Islet precursor cell (in vitro differentiated cells): Measurements from ENCODE around the gene MED25.
"Not testable (repeated sequence)": the region's sequence is repeated elsewhere in the genome, so short reads cannot be mapped to it uniquely, and the experiment has no call there.

Experiments used
- DNase-seq: peaks from one replicate; pipeline ENCODE4 v3.0.0-alpha.2; 2018

MED25 gene

DNA sequence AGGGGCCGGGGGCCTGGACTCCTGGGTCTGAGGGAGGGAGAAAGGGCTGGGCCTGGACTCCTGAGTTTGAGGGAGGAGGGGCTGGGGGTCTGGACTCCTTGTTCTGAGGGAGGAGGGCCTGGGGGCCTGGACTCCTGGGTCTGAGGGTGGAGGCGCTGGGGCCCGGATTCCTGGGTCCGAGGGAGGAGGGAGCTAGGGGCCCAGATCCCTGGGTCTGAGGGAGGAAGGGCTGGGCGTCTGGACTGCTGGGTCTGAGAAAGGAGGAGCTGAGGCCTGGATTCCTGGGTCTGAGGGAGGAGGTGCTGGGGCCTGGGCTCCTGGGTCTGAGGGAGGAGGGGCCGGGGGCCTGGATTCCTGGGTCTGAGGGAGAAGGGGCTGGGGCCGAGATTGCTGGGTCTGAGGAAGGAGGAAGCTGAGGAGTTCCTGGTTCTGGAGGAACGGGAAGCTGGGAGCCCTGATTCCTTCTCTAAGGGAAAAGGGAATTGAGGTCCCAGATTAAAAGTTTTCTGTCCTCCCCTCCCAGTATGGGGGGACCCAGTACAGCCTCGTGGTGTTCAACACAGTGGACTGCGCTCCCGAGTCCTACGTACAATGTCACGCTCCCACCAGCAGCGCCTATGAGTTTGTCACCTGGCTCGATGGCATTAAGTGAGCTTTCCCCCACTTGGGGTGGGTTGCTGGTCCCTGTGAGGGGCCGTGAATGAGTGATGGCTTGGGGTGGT lies 721 bp downstream of the MED25 start:
- no peak for DNase-seq

DNA sequence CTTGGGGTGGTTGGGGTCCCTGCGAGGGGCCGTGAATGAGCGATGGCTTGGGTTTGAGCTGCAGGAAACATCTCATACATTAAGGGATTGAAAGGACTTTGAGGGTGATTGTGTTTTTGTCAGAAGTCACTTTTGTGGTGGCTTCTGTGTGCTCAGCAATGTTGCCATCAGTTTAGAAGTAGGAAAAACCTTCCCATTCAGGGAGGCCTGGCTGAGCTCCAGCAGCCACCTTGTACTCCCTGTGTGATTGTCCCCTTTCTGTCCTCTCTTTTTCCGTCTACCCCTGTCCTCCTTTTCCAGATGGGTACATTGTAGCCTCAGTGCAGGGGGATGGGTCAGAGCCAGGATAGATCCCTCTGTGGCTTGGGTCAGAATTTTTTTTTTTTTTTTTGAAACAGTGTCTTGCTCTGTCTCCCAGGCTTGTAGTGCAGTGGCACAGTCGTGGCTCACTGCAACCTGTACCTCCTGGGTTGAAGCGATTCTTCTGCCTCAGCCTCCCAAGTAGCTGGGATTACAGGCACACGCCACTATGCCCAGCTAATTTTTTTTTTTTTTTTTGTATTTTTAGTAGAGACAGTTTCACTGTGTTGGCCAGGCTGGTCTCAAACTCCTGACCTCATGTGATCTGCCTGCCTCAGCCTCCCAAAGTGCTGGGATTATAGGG lies 1.5 kb downstream of the MED25 start:
- DNase-seq = not testable (repeated sequence)

DNA sequence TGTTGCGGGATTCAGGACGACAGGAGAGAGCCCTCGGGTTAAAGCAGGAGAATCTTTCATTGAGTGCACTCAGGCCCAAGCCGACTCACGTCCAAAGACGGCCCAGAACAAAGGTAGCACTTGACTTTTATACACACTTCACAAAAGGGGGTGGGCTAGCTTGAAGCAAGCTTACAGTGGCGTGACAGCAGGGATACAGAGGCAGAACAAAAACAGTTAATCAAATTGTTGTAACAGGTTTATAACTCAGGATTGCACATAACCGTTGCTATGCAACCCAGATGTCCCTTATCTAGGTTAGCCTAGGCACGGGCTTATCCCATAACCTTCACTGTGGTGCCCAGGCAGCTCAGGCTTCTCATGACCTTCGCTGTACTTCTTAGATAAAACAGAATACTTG lies 2.0 kb downstream of the MED25 start:
- no peak for DNase-seq

- no peak for DNase-seq
Measured at GRCh38 chr19:49823472-49823871, 5.4 kb downstream of the MED25 start.

DNA sequence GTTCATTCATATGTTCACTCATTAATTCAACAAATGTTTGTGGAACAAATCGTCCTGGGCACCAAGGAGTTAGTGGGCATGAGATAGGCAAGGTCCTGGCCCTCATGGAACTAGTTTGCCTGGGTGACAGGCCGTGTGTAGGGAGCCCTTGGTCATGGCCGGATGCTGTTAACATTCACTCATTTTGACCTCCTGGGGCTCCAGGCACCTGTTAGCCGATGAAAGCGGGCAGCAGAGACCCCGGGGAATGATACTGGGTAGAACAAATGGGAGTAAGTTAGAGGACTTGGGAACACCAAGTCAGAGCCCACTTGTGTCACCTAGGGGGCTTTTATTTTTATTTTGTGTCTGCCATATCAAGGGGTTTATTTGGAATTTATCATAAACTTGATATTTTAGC lies 6.6 kb downstream of the MED25 start:
- DNase-seq = no peak

DNA sequence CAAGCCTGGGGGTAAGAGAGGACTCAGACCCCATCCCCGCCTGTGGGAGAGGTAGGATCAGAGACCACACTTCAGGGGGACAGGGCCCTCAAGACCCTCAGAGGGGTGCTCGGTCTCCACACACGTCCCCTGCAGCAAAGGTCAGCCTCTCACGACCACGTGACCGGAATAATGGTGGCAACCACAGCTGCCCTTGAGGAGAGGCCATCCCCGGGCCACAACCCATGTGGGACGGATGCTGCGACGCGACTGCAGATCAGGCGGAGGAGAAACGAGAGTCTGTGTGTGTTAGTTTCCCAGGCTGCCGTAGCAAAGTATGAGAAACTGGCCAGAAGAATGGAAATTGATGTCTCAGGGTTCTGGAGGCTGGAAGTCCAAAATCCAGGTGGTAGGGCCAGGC lies 8.9 kb downstream of the MED25 start:
- no peak for DNase-seq

DNA sequence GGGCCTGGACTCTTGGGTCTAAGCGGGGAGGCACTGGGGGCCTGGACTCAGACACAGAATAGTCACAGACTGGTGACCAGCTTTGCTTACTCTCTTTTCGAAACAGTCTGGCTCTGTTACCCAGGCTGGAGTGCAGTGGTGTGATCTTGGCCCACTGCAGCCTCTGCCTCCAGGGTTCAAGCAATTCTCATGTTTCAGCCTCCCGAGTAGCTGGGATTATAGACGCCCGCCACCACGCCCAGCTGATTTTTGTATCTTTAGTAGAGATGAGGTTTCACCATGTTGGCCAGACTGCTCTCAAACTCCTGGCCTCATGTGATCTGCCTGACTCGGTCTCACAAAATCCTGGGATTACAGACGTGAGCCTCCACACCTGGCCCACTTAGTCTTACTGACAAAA lies 11.1 kb downstream of the MED25 start:
- DNase-seq = no peak

- DNase-seq = no peak
Measured at GRCh38 chr19:49829721-49830120, 11.6 kb downstream of the MED25 start.

- no peak for DNase-seq
Measured at GRCh38 chr19:49830766-49831165, 12.7 kb downstream of the MED25 start.

- no peak for DNase-seq
Measured at GRCh38 chr19:49831592-49831991, 13.5 kb downstream of the MED25 start.

DNA sequence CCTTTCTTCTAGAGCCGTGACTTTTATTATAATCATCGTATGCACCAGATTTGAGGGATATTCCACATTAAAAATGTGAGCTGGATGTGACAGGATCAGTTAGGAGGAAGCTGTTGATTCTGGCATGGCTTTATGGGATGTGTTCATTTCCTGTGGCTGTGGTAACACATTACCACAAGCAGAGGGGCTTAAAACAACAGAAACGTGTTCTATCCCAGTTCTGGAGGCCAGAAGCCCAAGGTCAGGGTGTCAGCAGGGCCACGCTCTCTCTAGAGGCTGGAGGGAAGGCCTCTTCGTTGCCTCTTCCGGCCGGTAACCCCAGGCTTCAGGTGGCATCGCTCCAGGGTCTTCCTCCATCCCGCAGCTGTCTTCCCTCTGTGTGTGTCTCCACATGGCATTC lies 14.5 kb downstream of the MED25 start:
- no peak for DNase-seq

- no peak for DNase-seq
Measured at GRCh38 chr19:49833599-49833998, 15.5 kb downstream of the MED25 start.

DNA sequence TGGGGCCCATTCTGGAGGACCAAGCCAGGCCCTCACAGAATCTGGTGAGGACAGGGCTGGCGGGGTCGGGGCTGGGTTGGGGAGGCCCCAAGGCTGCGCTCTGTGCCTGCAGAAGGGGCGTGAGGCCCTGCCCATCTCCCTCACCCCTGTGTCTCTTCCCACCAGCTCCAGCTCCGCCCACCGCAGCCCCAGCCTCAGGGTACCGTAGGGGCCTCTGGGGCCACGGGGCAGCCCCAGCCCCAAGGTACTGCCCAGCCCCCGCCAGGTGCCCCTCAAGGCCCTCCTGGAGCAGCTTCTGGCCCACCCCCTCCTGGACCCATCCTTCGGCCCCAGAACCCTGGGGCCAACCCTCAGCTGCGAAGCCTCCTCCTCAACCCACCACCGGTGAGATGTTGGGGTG lies 17.5 kb downstream of the MED25 start:
- no peak for DNase-seq

DNA sequence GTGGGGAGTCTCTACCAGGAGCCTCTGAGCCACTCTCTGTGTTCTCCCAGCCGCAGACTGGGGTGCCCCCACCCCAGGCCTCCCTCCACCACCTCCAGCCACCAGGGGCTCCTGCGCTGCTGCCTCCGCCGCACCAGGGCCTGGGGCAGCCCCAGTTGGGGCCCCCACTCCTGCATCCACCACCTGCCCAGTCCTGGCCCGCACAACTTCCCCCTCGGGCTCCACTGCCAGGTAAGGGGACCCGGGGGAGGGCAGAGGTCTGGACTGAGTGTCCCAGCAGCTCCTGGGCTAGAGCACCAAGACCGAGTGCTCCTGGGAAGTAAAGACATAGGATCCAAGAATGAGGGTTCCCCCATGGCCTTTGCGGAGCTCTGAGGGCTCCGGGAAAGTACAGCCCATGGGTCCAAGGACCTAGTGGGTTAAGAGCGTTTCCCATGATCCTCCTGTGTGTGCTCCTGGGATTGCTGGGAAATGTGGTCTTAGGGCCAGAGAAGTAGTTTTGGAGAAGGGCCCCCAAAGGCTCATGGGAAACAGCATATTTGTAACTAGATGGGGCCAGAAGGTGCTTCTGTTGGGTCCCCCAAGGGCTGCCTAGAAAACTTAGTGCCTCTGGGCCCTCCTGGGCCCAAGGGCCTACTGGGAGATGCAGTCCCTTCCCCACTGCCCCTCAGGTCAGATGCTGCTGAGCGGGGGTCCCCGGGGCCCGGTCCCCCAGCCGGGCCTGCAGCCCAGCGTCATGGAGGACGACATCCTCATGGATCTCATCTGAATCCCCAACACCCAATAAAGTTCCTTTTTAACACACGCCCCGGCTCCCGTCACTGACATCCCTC lies 18.3 kb downstream of the MED25 start:
- no peak for DNase-seq

GRCh38 chr19:49837009-49837310 lies 18.9 kb downstream of the MED25 start:
- no peak for DNase-seq

DNA sequence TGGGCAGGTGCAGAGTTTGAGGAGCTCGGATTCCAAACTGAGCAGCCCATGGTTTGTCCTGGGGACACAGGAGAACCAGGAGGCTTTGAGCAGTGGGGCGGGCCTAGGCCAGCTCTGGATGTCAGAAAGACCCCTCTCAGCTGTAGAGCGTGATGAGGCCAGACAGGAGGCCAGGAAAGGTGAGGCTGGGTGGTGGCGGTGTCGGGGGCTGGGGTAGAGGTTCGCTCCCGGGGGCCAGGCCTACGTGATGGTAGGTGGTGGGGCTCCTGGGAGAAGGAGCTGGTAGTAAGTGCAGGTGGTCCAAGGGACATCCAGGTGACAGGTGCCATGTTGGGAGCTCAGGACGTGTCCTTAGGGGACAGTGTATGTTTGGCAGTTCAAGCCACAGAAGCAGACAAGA lies 19.3 kb downstream of the MED25 start:
- DNase-seq = no peak

DNA sequence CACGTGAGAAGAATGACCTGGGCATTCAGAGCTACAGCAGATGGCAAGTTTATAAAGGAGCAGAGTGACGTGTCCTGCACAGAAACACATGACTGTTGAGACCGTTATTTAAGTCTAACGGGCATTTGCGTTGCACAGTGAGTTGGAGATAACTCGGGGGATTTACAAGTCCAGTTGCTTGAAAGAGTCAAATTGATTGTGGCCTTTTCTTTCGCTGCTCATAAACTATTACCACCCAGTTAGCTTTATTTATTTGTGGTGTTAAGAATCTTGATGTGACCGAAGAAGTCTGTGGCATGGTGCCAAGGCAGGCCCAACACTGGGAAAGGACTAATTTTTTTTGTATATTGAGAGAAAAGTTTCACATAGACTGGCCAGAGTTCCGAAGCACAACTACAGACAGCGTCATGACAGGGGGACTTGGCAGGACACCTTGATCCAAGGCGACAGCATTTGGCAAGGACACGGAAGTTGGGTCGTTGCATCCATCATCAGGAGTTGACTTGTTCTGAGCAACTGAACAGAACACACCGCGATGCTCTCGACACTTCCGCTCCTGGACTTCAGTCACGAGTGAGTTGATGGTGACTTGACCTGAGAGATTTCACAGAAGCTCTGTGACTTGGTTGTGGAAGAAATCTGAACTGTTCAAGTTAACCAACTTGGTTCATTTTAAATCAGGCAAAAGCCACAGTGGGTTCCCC lies 20.9 kb downstream of the MED25 start:
- no peak for DNase-seq

- DNase-seq = no peak
Measured at GRCh38 chr19:49839713-49840112, 21.6 kb downstream of the MED25 start.

DNA sequence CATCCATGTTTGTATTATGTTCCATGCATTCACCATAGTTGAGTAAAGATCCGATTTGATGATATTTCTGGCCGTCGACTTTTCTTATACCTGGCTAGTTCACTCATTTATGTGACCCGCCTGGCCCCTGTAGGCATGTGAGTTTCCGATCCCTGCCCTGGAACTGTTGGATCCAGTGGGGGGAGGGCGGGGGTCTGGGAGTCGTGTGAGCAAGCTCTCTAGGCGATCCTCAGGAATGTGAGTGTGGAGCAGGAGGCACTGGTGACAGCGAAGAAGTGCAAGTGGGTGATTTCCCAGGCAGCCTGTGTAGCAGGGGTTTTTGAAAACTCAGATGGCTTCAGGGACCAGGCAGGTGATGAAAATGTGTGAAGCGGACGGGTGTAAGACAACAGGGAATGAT lies 22.2 kb downstream of the MED25 start:
- no peak for DNase-seq

DNA sequence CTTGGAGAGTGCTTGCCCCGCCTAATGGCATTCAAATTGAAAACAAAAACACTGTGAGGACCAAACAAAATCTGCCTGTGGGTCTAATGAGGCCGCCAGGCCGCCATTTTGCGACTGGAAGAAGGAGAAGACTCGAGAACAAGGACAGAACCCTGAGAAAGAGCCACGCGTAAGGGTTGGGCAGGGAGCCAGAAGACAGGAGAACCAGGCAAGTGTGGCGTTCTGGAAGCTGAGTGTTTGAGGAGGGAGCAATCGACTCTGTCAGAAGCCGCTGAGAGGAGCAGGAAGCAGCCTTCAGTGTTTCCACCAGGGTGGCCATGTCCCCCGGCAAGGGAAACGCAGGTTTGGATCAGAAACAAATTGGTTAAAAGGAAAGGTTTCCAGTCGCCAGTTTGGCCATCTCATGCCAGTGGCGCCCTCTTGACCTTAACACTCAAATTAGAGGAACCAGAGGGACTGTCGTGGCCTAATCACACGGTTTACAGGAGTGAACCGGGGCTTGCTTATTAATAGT lies 22.7 kb downstream of the MED25 start:
- DNase-seq = no peak

DNA sequence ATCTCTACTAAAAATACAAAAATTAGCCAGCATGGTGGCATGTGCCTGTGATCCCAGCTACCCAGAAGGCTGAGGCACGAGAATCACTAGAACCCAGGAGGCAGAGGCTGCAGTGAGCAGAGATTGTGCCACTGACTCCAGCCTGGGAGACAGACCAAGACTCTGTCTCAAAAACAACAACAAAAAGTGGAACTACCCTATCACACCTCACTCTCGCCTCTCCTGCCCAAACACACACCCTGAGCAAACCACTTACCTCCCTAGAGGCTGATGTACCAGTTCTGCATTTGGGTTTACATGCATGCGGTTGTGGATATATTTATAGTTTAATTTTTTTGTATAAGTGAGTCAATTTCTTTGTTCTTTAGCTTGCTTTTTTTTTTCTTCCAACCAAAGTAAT lies 25.2 kb downstream of the MED25 start:
- DNase-seq = no peak

GRCh38 chr19:49844138-49845095 lies 26.3 kb downstream of the MED25 start:
- DNase-seq = no peak
